Hepatic stellate cell (primary cell): ENCODE measurements around the gene DAB1.

ENCODE experiments used
- DNase-seq: peaks from one replicate; pipeline ENCODE4 v3.0.0; 2011; ENCODE audit warnings: low spot score

DAB1 gene

GRCh38 chr1:56973923-56974742, 449.7 kb downstream of the DAB1 start:
- no peak for DNase-seq

GRCh38 chr1:56972976-56973375, 450.9 kb downstream of the DAB1 start:
- no peak for DNase-seq

GRCh38 chr1:56970280-56970679, 453.6 kb downstream of the DAB1 start:
- no peak for DNase-seq

- no peak for DNase-seq
These were observed 454.9 kb downstream of the DAB1 start for GRCh38 chr1:56968878-56969495.

- DNase-seq = peak; percentile 20
These were observed 455.7 kb downstream of the DAB1 start for GRCh38 chr1:56967900-56968832.

- DNase-seq = no peak
These were observed 456.5 kb downstream of the DAB1 start for GRCh38 chr1:56967355-56967754.

- DNase-seq = no peak
These were observed 457.2 kb downstream of the DAB1 start for GRCh38 chr1:56966698-56966999.

- DNase-seq = no peak
These were observed 457.8 kb downstream of the DAB1 start, which contains the start of gene C8B for GRCh38 chr1:56965916-56966697. C8B (minus strand) TSS chr1:56966015; CDS start chr1:56965948, 67 bp downstream.

- no peak for DNase-seq
These were observed 458.7 kb downstream of the DAB1 start for GRCh38 chr1:56965191-56965590.

- DNase-seq = no peak
These were observed 459.4 kb downstream of the DAB1 start for GRCh38 chr1:56964349-56965017.

GRCh38 chr1:56963667-56964066, 460.2 kb downstream of the DAB1 start:
- no peak for DNase-seq

- no peak for DNase-seq
These were observed 462.4 kb downstream of the DAB1 start for GRCh38 chr1:56961426-56961825.

- DNase-seq = no peak
These were observed 465.3 kb downstream of the DAB1 start for GRCh38 chr1:56958526-56958925.

- no peak for DNase-seq
These were observed 465.9 kb downstream of the DAB1 start for GRCh38 chr1:56957931-56958330.

GRCh38 chr1:56954664-56955063, 469.2 kb downstream of the DAB1 start:
- no peak for DNase-seq

- DNase-seq = no peak
These were observed 470.5 kb downstream of the DAB1 start for GRCh38 chr1:56953386-56953785.

- no peak for DNase-seq
These were observed 471.4 kb downstream of the DAB1 start for GRCh38 chr1:56952501-56952900.

- no peak for DNase-seq
These were observed 475.3 kb downstream of the DAB1 start for GRCh38 chr1:56948403-56949023.
